ENCODE measurements around the gene SPATA2L. TPM values are rescaled to one million over a fixed set of nuclear protein-coding genes. Genes with fewer than 3 reads are reported as not detected.

Gene SPATA2L
- polyA plus RNA-seq, 1 of the 3 experiments (the other 2 are of a cell fraction), result 8.6 TPM

DNA sequence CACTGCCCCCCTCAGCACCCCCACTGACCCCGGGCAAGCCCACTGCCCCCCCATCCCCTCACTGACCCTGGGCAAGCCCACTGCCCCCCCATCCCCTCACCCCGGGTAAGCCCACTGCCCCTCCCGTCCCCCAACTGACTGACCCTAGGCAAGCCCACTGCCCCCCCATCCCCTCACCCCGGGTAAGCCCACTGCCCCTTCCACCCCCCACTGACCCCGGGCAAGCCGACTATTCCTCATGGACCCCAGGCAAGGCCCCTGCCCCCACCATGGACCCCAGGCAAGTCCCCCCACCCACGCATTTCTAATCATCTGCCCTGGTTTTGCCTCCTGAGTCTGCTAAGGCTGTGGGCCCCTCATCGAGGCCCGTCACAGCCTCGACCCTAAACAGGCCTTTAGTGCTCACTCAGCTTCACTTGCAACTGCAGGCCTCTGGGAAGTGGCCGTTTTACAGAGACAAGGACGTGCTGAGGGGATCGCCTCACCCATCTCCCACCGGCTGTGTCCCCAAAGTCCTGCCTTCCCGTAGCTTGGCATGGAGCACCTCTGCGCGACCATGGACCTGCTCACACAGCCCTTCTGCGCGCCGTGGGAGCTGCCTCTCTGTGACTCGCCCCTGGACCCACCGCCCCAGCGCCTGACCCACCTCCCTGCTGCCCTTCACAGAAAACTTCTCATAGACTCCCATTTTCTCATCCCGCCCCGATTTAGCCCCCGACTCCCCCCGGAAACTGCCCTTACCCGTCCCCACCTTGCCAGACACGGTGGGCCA is 15.6 kb upstream of the SPATA2L start:
- no peak for DNase-seq
- TF ChIP-seq, protein P1, sequence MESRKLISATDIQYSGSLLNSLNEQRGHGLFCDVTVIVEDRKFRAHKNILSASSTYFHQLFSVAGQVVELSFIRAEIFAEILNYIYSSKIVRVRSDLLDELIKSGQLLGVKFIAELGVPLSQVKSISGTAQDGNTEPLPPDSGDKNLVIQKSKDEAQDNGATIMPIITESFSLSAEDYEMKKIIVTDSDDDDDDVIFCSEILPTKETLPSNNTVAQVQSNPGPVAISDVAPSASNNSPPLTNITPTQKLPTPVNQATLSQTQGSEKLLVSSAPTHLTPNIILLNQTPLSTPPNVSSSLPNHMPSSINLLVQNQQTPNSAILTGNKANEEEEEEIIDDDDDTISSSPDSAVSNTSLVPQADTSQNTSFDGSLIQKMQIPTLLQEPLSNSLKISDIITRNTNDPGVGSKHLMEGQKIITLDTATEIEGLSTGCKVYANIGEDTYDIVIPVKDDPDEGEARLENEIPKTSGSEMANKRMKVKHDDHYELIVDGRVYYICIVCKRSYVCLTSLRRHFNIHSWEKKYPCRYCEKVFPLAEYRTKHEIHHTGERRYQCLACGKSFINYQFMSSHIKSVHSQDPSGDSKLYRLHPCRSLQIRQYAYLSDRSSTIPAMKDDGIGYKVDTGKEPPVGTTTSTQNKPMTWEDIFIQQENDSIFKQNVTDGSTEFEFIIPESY (IDR thresholded peaks at IDR 0.05; ENCODE audit: borderline replicate concordance, low read depth), result no peak
- no peak for TF ChIP-seq TCF12 (IDR thresholded peaks at IDR 0.05)
- no peak for TF ChIP-seq EP300 (IDR thresholded peaks at IDR 0.05; ENCODE audit: borderline replicate concordance in 1 of 2, low read depth in 1 of 2, low read length in 1 of 2)
- no peak for TF ChIP-seq CHD2 (IDR thresholded peaks at IDR 0.05; ENCODE audit: low read length, partially characterized antibody)
- TF ChIP-seq SIN3A (IDR thresholded peaks at IDR 0.05; ENCODE audit: borderline replicate concordance, low read depth, low read length), result no peak
- no peak for TF ChIP-seq TAF1 (IDR thresholded peaks at IDR 0.05; ENCODE audit: borderline replicate concordance, low read depth, low read length)
- TF ChIP-seq SMC3 (IDR thresholded peaks at IDR 0.05; ENCODE audit: low read depth, low read length), result no peak
- TF ChIP-seq NFIC (IDR thresholded peaks at IDR 0.05; ENCODE audit: borderline replicate concordance), result no peak
- TF ChIP-seq YY1 (IDR thresholded peaks at IDR 0.05; ENCODE audit: low read depth), result no peak
- TF ChIP-seq, protein P2, sequence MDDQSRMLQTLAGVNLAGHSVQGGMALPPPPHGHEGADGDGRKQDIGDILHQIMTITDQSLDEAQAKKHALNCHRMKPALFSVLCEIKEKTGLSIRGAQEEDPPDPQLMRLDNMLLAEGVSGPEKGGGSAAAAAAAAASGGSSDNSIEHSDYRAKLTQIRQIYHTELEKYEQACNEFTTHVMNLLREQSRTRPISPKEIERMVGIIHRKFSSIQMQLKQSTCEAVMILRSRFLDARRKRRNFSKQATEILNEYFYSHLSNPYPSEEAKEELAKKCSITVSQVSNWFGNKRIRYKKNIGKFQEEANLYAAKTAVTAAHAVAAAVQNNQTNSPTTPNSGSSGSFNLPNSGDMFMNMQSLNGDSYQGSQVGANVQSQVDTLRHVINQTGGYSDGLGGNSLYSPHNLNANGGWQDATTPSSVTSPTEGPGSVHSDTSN (IDR thresholded peaks at IDR 0.05), result no peak
- TF ChIP-seq, protein P3, sequence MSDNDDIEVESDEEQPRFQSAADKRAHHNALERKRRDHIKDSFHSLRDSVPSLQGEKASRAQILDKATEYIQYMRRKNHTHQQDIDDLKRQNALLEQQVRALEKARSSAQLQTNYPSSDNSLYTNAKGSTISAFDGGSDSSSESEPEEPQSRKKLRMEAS (IDR thresholded peaks at IDR 0.05; ENCODE audit: low read depth), result no peak
- TF ChIP-seq JUND (IDR thresholded peaks at IDR 0.05), result no peak
- TF ChIP-seq FOXM1 (IDR thresholded peaks at IDR 0.05; ENCODE audit: low read depth), result no peak
- TF ChIP-seq RAD21 (IDR thresholded peaks at IDR 0.05; ENCODE audit: low read length), result no peak
- TF ChIP-seq FOXJ3 (CRISPR knock-in tag; IDR thresholded peaks at IDR 0.05), result no peak
- TF ChIP-seq TEAD4 (IDR thresholded peaks at IDR 0.05; ENCODE audit: borderline replicate concordance, insufficient read depth), result no peak
- TF ChIP-seq, protein P4, sequence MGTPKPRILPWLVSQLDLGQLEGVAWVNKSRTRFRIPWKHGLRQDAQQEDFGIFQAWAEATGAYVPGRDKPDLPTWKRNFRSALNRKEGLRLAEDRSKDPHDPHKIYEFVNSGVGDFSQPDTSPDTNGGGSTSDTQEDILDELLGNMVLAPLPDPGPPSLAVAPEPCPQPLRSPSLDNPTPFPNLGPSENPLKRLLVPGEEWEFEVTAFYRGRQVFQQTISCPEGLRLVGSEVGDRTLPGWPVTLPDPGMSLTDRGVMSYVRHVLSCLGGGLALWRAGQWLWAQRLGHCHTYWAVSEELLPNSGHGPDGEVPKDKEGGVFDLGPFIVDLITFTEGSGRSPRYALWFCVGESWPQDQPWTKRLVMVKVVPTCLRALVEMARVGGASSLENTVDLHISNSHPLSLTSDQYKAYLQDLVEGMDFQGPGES (IDR thresholded peaks at IDR 0.05; ENCODE audit: low read depth, low read length), result no peak
- Histone ChIP-seq H3K27ac (ENCODE audit: low read depth in 2 of 2, low read length in 1 of 2) (no peak overlapping the region), H3F3A (replicated peaks; ENCODE audit: insufficient read depth) (peaks cover 25% of the 10 kb centered on the region), H3K9me2 (no peaks in the 10 kb centered on the region), H3K4me3 (ENCODE audit: low read depth in 2 of 2, low read length in 1 of 2) (no peak overlapping the region), H3K9ac (no peak overlapping the region), H3K9me3 (no peaks in the 10 kb centered on the region), H3K79me2 (ENCODE audit: insufficient read depth) (peaks cover 35% of the 10 kb centered on the region), H3K4me2 (no peak overlapping the region), H2AFZ (ENCODE audit: low read depth) (no peak overlapping the region), H3K4me1 (ENCODE audit: control insufficient read depth in 1 of 2, insufficient read depth in 2 of 2, low read depth in 1 of 2, low read length in 1 of 2) (peaks cover 7 to 14% of the 10 kb centered on the region in 2 experiments; a peak in 3 of 4 replicates), H4K20me1 (ENCODE audit: insufficient read depth) (no peaks in the 10 kb centered on the region; the same call in 1 of the 2 replicates), H3K27me3 (ENCODE audit: insufficient read depth) (no peaks in the 10 kb centered on the region), H3K36me3 (replicated peaks in 1 of 2; ENCODE audit: control insufficient read depth in 1 of 2, insufficient read depth in 2 of 2, low read length in 1 of 2) (peaks cover 0 to 4% of the 10 kb centered on the region in 2 experiments)
- ChIA-PET POLR2A (no interaction called here), CTCF (interaction anchor here (0.7 to 3.0 kb wide), 5 partner anchors 11 to 144 kb away, joined by 3 to 10 read pairs (median 6); partner anchors contain the start of gene SPATA2L)
- 92% methylated on average over 27 of the region's 29 CpGs for WGBS (ENCODE audit: low lambda C conversion rate)

Data from SK-N-SH (cell line).